ENCODE data around the gene FNDC8. TPM values are rescaled to one million over a fixed set of nuclear protein-coding genes. Genes with fewer than 3 reads are reported as not detected.
"Not testable (repeated sequence)": the region's sequence is repeated elsewhere in the genome, so short reads cannot be mapped to it uniquely, and the experiment has no call there.

FNDC8 gene
- total RNA-seq, 1 donor from 2014 or later = not detected

DNA sequence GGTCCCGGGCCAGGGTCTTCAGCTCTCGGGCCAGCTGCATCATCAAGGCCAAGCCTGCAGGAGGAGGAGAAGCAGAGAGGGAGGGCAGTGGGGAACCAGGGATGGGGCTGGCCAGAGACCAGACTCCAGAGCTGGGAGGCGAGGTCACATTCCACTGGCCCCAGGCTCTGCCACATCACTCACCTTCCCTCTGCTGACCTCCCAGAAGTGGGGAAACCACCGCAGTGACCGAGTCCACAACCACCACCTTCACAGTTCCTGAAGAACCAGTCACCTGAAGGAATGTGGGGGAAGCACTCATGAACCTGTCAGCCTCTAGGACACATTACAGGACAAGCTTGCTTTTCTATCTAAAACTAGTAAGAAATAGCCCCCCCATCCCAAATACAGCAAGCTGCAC is 18.1 kb upstream of the FNDC8 start:
- Histone ChIP-seq H3K36me3 (peaks cover 0 to 33% of the 10 kb centered on the region in 2 donors), H3K9me3 (no peaks in the 10 kb centered on the region), H3K27me3 (no peaks in the 10 kb centered on the region), H3K27ac (no peak overlapping the region), H3K4me1 (no peaks in the 10 kb centered on the region), H3K4me3 (no peak overlapping the region)
- TF ChIP-seq POLR2A (IDR thresholded peaks at IDR 0.05) (no peak), POLR2AphosphoS5 (IDR thresholded peaks at IDR 0.05; ENCODE audit: insufficient read depth in 1 of 2, low read depth in 1 of 2) (no peak)
- TF ChIP-seq, protein P1, sequence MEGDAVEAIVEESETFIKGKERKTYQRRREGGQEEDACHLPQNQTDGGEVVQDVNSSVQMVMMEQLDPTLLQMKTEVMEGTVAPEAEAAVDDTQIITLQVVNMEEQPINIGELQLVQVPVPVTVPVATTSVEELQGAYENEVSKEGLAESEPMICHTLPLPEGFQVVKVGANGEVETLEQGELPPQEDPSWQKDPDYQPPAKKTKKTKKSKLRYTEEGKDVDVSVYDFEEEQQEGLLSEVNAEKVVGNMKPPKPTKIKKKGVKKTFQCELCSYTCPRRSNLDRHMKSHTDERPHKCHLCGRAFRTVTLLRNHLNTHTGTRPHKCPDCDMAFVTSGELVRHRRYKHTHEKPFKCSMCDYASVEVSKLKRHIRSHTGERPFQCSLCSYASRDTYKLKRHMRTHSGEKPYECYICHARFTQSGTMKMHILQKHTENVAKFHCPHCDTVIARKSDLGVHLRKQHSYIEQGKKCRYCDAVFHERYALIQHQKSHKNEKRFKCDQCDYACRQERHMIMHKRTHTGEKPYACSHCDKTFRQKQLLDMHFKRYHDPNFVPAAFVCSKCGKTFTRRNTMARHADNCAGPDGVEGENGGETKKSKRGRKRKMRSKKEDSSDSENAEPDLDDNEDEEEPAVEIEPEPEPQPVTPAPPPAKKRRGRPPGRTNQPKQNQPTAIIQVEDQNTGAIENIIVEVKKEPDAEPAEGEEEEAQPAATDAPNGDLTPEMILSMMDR (IDR thresholded peaks at IDR 0.05) = no peak
- DNase-seq (ENCODE audit: extremely low spot score in 2 of 2) = no peak
- intact Hi-C loops (cut with DNase I) = no loop called here

DNA sequence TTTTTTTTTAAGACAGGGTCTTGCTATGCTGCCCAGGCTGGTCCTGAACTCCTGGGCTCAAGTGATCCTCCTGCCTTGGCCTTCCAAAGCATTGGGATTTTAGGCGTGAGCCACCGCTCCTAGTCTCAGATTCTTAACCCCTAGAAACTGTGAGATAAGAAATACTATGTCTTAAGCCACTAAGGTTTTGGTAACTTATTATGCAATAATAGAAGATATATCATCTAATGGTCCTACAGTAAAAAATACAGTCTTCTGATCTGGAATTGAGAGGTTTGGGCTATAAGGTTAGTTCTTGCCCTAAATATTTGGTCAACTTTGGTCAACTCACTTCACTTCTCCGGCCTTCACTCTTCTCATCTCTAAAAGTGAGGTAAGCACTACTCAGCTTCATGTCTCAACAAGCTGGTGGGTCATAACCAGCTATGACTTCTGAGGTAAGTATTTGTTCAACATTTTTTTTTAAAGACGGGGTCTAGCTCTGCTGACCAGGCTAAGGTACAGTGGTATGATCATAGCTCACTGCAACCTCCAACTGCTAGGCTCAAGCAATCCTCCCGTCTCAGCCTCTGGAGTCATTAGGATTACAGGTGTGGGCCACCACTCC is 16.5 kb upstream of the FNDC8 start:
- no peak for DNase-seq (ENCODE audit: extremely low spot score in 2 of 2)
- Histone ChIP-seq H3K4me1 (no peaks in the 10 kb centered on the region), H3K4me3 (no peak overlapping the region), H3K9me3 (no peaks in the 10 kb centered on the region), H3K36me3 (peaks cover 0 to 33% of the 10 kb centered on the region in 2 donors), H3K27me3 (no peaks in the 10 kb centered on the region), H3K27ac (no peak overlapping the region)
- intact Hi-C loops (cut with DNase I) = no loop called here
- no peak for TF ChIP-seq POLR2AphosphoS5 (IDR thresholded peaks at IDR 0.05; ENCODE audit: insufficient read depth in 1 of 2, low read depth in 1 of 2)
- TF ChIP-seq, protein P1 (IDR thresholded peaks at IDR 0.05) = no peak
- no peak for TF ChIP-seq POLR2A (IDR thresholded peaks at IDR 0.05)

DNA sequence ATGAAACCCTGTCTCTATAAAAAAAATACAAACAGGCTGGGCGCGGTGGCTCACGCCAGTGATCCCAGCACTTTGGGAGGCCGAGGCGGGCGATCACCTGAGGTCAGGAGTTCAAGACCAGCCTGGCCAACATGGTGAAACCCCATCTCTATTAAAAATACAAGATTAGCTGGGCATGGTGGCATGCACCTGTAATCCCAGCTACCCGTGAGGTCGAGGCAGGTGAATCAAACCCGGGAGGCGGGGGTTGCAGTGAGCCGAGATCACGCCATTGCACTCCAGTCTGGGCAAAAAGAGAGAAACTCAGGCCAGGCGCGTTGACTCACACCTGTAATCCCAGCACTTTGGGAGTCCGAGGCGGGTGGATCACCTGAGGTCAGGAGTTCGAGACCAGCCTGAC is 10.6 kb upstream of the FNDC8 start:
- not testable (repeated sequence) for H3K36me3 ChIP-seq; H3K27me3 ChIP-seq; H3K9me3 ChIP-seq; H3K27ac ChIP-seq; H3K4me3 ChIP-seq; DNase-seq (ENCODE audit: extremely low spot score in 2 of 2); H3K4me1 ChIP-seq
- intact Hi-C loops (cut with DNase I) = loop anchor here (10.0 kb wide), 1 partner anchor 566 kb away; no protein-coding TSS in a partner anchor

DNA sequence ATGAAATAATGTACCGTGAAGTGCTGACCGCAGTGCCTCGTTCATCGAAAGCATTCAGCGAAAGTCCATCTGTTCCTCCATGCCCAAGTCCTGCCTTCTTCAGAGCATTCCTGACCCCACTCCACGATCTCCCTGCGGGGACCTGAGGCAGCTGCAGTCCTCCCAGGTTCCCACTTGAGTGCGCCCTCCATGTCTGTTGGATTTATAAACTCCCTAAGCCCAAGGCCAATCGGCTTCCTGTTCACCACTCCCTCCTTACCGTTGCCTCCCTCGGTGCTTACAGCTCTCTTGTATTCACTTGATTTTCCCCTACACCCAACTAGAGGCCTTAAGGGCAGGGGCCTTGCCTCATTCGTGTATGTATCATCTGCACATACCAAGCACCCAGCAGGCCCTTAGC is 4.6 kb upstream of the FNDC8 start:
- intact Hi-C loops (cut with DNase I) = loop anchor here (5.0 to 10.0 kb wide), 2 partner anchors 572 to 695 kb away; no protein-coding TSS in a partner anchor
- H3K4me1 ChIP-seq = peaks cover 16% of the 10 kb centered on the region
- TF ChIP-seq POLR2AphosphoS5 (IDR thresholded peaks at IDR 0.05; ENCODE audit: insufficient read depth in 1 of 2, low read depth in 1 of 2) (no peak), POLR2A (IDR thresholded peaks at IDR 0.05) (no peak)
- TF ChIP-seq, protein P1 (IDR thresholded peaks at IDR 0.05) = no peak

DNA sequence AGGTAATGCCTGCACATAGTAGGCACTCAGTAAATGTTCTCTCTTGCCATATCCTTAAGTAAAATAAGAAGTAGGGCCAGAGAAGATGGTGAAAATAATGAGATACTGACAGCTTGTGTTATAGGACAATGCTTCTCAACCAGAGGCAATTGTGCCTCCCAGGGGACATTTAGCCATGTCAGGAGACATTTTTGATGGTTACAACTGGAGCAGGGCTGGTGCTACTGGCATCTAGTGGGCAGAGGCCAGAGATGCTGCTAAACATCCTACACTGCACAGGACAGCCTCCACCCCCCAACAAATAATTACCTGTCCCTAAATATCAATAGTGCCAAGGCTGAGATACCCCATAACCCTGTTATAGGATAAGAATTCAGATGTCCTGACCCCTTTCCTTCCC is 3.4 kb upstream of the FNDC8 start:
- Histone ChIP-seq H3K27ac (no peak overlapping the region), H3K4me3 (no peak overlapping the region), H3K36me3 (no peaks in the 10 kb centered on the region), H3K9me3 (no peaks in the 10 kb centered on the region), H3K27me3 (no peaks in the 10 kb centered on the region), H3K4me1 (peaks cover 16% of the 10 kb centered on the region)
- TF ChIP-seq POLR2AphosphoS5 (IDR thresholded peaks at IDR 0.05; ENCODE audit: insufficient read depth in 1 of 2, low read depth in 1 of 2) (no peak), POLR2A (IDR thresholded peaks at IDR 0.05) (no peak)
- TF ChIP-seq, protein P1 (IDR thresholded peaks at IDR 0.05) = no peak
- intact Hi-C loops (cut with DNase I) = loop anchor here (5.0 to 10.0 kb wide), 2 partner anchors 573 to 696 kb away; no protein-coding TSS in a partner anchor
- DNase-seq (ENCODE audit: extremely low spot score in 2 of 2) = no peak

More for the DNA sequence above, 4.6 kb upstream of the FNDC8 start:
- Histone ChIP-seq H3K36me3 (no peaks in the 10 kb centered on the region), H3K4me3 (no peak overlapping the region), H3K9me3 (no peaks in the 10 kb centered on the region), H3K27me3 (no peaks in the 10 kb centered on the region), H3K27ac (no peak overlapping the region)
- DNase-seq (ENCODE audit: extremely low spot score in 2 of 2) = no peak

All from vagina (tissue), 2 donors.